ENCODE results near the gene CSMD2.

DNA sequence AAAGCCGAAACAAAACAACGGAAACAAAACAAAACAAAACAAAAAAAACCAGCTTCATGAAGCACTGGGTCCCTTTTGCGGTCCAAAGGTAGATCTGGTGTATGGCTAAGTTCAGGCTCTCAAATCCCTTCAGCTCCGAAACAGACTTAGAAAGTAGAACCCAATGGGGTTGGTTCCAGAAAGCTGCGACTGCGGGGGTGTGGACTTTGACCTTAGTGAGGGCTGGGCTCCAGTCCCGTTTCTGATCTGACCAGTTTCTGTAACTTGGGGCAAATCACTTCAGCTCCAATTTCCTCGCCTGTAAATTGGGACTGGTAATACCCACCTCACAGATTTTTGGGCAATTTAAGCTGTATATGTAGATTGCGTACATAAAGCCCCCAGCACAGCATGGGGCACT lies 587.4 kb downstream of the CSMD2 start:
- TF ChIP-seq RAD21 (IDR thresholded peaks at IDR 0.05; ENCODE audit: low read depth) (no peak), POLR2A (IDR thresholded peaks at IDR 0.05; ENCODE audit: borderline replicate concordance, extremely low read depth, insufficient read depth, insufficient read length) (no peak), POLR2AphosphoS5 (IDR thresholded peaks at IDR 0.05; ENCODE audit: low read depth, low read length) (no peak), EZH2 (IDR thresholded peaks at IDR 0.05) (no peak), TCF7L2 (IDR thresholded peaks at IDR 0.05; ENCODE audit: borderline replicate concordance, extremely low read depth, insufficient read depth, insufficient read length) (no peak), SRF (IDR thresholded peaks at IDR 0.05; ENCODE audit: low read depth) (no peak)
- TF ChIP-seq, protein P1, sequence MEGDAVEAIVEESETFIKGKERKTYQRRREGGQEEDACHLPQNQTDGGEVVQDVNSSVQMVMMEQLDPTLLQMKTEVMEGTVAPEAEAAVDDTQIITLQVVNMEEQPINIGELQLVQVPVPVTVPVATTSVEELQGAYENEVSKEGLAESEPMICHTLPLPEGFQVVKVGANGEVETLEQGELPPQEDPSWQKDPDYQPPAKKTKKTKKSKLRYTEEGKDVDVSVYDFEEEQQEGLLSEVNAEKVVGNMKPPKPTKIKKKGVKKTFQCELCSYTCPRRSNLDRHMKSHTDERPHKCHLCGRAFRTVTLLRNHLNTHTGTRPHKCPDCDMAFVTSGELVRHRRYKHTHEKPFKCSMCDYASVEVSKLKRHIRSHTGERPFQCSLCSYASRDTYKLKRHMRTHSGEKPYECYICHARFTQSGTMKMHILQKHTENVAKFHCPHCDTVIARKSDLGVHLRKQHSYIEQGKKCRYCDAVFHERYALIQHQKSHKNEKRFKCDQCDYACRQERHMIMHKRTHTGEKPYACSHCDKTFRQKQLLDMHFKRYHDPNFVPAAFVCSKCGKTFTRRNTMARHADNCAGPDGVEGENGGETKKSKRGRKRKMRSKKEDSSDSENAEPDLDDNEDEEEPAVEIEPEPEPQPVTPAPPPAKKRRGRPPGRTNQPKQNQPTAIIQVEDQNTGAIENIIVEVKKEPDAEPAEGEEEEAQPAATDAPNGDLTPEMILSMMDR (IDR thresholded peaks at IDR 0.05 in 2 of 3, conservative IDR thresholded peaks at IDR 0.05 in 1 of 3; ENCODE audit: borderline replicate concordance in 1 of 3, insufficient read depth in 1 of 3, low read depth in 2 of 3, low read length in 2 of 3): no peak
- TF ChIP-seq, protein P2, sequence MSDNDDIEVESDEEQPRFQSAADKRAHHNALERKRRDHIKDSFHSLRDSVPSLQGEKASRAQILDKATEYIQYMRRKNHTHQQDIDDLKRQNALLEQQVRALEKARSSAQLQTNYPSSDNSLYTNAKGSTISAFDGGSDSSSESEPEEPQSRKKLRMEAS (IDR thresholded peaks at IDR 0.05): no peak
- TF ChIP-seq, protein P3, sequence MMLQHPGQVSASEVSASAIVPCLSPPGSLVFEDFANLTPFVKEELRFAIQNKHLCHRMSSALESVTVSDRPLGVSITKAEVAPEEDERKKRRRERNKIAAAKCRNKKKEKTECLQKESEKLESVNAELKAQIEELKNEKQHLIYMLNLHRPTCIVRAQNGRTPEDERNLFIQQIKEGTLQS (IDR thresholded peaks at IDR 0.05): no peak
- TF ChIP-seq, protein P4, sequence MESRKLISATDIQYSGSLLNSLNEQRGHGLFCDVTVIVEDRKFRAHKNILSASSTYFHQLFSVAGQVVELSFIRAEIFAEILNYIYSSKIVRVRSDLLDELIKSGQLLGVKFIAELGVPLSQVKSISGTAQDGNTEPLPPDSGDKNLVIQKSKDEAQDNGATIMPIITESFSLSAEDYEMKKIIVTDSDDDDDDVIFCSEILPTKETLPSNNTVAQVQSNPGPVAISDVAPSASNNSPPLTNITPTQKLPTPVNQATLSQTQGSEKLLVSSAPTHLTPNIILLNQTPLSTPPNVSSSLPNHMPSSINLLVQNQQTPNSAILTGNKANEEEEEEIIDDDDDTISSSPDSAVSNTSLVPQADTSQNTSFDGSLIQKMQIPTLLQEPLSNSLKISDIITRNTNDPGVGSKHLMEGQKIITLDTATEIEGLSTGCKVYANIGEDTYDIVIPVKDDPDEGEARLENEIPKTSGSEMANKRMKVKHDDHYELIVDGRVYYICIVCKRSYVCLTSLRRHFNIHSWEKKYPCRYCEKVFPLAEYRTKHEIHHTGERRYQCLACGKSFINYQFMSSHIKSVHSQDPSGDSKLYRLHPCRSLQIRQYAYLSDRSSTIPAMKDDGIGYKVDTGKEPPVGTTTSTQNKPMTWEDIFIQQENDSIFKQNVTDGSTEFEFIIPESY (IDR thresholded peaks at IDR 0.05; ENCODE audit: extremely low read depth, insufficient replicate concordance, low read length): no peak
